Suppressor macrophage treated with lipopolysaccharide for 4 hours (primary cell): Measurements from ENCODE around the gene POLD2.

Source experiments
- DNase-seq: peaks from one replicate; pipeline ENCODE4 v3.0.0-alpha.2; 2020

POLD2 gene

DNA sequence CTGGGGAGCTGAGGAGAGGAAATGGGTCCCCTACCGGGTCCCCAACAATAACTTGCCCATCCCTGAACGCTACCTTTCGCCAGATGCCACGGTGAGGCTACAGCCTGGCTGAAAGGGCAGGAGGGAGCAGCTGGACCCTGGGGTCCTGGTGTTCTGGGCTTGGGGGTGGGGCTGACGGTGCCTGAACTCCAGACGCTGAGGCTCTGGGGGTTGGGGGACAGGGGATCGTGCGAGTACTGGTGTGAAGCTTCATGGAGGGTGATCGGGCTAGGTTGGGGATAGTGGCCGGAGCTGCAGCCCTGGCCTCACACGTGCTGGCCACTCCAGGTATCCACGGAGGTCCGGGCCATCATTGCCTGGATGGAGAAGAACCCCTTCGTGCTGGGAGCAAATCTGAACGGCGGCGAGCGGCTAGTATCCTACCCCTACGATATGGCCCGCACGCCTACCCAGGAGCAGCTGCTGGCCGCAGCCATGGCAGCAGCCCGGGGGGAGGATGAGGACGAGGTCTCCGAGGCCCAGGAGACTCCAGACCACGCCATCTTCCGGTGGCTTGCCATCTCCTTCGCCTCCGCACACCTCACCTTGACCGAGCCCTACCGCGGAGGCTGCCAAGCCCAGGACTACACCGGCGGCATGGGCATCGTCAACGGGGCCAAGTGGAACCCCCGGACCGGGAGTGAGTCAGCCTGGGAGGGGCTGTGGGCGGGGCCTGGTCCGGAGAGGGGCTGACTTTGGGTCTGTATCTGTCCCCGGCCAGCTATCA lies 10.9 kb downstream of the POLD2 start:
- DNase-seq, result no peak

DNA sequence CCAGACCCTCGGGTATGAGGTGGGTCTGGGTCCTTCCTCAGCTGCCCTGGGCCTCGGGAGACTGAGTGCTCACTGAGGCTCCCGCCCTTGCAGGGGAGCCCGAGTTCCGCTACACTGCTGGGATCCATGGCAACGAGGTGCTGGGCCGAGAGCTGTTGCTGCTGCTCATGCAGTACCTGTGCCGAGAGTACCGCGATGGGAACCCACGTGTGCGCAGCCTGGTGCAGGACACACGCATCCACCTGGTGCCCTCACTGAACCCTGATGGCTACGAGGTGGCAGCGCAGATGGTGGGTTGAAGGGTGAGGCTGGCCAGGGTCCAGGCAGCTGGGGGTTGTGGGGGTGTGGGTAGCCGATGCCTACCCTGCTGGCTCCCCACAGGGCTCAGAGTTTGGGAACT lies 11.6 kb downstream of the POLD2 start:
- DNase-seq, result no peak

DNA sequence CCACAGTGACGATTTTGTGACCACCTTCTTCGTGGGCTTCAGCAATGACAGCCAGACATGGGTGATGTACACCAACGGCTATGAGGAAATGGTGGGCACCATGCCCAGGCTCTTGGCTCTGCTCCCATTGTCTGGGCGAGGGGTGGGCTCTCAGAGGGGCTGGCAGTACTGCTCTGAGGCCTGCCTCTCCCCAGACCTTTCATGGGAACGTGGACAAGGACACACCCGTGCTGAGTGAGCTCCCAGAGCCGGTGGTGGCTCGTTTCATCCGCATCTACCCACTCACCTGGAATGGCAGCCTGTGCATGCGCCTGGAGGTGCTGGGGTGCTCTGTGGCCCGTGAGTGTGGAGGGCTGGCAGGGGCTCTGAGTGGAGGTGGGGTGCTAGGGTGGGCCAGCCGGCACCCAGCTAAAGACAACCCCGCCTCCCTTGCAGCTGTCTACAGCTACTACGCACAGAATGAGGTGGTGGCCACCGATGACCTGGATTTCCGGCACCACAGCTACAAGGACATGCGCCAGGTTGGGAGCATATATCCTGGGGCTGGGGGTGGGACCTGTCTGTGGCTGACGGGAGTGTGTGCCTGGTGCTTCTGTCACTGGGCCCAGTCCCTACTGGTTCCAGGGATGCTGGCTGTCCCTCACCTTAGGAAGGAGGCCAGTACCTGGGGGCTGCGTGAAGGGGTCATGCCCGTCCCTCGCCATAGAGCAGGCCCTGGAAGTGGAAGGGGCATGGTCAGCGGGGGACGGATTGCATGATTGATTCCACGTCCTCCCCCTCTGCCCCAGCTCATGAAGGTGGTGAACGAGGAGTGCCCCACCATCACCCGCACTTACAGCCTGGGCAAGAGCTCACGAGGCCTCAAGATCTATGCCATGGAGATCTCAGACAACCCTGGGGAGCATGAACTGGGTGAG lies 12.4 kb downstream of the POLD2 start:
- DNase-seq, result no peak

DNA sequence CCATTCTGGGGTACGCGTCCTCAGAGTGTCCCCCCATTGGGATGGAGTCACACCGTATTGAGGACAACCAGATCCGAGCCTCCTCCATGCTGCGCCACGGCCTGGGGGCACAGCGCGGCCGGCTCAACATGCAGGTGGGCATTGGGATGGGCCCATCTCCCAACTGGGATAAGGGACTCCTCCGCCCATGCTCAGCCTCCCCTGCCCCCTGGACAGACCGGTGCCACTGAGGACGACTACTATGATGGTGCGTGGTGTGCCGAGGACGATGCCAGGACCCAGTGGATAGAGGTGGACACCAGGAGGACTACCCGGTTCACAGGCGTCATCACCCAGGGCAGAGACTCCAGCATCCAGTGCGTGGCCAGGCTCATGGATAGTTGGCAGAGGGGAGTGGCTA lies 13.4 kb downstream of the POLD2 start:
- DNase-seq, result no peak

DNA sequence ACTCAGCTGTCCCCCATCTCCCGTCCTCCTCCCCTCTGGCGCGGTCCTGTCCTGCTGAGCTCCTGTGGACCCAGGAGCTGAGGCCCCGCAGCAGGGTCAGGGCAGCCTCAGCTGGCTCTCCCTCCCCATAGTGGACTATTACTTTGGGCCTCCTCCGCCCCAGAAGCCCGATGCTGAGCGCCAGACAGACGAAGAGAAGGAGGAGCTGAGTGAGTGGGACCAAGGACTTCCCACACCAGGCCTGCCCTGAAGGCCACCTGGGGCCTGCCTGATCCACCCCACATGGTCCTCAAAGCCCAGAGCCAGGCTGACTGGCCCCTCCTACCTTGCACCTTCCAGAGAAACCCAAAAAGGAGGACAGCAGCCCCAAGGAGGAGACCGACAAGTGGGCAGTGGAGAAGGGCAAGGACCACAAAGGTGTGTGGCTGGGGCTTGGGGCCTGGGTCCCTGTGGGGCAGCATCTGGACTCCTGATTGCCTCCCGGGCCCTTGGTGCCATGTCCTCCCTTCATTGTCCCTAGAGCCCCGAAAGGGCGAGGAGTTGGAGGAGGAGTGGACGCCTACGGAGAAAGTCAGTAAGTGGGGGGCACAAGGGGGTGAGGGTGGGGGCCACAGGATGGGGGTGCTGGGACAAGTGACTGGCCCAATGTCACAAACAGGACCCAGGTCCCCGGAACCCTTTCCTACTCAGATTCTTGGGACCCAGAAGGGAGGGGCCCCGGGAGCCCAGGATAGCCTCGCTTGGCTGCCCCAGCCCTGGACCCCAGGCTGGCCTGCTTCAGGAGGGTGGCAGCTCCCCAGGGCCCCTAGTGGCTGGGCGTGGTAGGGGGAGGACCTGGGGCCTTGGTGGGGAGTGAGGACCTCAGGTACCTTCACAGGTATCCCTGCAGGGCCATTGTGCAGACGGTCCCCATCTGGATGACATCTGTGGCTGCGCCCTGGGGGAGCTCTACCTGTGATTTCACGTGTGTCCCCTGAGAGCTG lies 14.3 kb downstream of the POLD2 start:
- DNase-seq, result no peak

DNA sequence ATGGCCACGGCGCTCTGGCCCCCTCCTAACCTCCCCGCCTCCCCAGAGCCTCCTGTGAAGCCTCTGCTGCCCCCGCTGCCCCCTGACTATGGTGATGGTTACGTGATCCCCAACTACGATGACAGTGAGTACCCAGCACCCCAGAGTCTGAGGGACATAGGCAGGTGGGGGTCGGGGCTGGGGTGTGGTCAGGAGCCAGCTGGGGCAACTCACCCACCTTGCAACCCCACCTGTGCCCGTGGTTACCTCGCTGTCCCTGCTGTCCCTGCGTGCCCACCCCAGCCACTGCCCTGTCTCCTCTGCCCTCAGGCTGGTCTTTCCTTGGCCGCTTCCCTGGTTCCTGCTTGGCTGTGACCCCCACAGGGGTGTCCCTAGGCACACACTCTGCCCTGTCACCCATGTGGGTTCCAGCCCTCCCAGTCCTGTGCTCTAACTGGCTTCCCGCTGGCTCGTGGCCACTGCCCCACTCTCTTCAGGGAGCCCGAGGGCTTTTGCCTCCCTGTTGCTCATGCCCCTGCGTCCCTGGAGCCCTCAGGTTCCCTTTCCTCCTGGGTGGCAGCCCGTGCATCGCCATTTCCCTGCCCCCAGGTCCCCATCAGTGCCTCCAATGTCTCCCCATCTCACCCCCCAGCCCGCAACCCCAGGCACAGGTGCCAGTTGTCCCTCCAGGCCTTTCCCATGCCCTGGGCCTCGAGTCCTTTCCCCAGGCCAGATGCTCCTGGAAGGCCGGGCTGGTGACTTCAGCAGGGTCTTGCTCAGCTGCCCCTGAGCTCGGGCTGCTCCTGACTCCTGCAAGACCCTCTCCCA lies 15.2 kb downstream of the POLD2 start:
- DNase-seq, result no peak

DNA sequence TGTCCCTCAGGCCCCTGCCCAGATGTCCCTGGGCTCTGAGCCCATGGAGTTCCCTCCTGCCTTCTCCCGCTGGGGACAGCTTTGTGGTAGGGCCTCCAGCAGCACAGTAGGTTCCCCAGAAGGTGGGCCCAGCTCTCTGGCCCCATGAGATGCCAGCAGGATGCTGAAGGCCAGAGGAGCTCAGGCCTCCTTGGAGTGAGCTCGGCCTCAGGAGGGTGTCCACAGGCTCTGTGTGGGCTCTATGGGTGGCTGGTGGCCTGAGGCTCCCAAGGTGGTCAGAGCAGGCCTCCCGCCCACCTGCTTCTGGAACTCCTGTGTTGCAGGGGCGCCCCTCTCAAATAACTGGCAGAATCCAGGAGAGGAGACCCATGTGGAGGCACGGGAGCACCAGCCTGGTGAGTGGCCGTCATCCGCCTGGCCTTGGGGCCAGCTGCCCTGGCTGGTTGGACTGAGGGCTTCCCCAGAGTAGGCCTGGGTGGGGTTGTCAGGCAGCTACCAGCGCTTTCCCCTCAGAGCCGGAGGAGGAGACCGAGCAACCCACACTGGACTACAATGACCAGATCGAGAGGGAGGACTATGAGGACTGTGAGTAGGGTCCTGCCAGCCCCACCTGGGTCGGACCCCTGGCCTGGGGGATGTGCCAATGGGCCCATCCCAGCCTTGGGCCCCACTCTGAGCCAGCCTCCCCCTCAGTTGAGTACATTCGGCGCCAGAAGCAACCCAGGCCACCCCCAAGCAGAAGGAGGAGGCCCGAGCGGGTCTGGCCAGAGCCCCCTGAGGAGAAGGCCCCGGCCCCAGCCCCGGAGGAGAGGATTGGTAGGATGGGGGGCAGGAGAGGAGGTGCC lies 16.0 kb downstream of the POLD2 start:
- DNase-seq, result no peak

DNA sequence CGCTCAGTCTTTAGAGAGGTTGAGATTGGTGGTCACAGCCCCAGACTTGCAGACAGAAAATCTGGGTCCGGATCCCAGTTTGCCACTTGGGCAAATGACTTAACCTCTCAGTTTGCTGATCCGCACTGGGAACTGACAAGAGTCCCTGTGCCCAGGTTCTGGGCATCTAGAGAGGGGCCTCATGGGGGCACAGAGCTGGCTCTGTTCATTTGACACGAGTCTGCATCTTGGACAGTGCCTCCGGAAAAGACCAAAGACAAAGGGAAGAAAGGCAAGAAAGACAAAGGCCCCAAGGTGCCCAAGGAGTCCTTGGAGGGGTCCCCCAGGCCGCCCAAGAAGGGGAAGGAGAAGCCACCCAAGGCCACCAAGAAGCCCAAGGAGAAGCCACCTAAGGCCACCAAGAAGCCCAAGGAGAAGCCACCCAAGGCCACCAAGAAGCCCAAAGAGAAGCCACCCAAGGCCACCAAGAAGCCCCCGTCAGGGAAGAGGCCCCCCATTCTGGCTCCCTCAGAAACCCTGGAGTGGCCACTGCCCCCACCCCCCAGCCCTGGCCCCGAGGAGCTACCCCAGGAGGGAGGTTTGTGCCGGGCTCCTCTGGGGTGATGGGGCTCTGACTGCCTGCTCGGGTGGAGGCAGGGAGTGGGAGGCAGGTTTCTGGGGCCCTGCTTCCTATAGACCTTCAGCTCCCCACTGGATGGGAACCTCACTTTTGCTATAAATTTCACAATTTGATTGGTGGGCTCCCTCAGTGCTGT lies 16.9 kb downstream of the POLD2 start:
- no peak for DNase-seq

DNA sequence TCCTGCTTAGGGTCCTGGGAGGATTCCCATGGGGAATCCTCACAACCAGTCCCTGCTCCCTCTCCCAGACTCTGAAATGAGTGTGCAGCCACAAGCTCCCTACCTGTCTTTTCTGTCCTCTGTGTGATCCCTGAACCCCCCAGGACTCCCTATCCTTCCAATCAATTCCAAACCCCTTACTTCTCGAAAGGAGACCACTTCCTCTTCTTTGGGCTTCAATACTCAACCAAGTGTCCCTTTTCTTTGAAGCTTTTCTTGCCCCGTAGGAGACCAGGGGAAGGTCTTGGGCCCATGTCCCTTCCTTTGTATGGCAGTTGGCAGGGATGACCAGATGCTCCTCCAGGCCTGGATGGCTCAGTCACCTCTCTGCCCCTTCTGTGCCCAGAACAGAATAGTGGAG lies 17.5 kb downstream of the POLD2 start:
- no peak for DNase-seq

DNA sequence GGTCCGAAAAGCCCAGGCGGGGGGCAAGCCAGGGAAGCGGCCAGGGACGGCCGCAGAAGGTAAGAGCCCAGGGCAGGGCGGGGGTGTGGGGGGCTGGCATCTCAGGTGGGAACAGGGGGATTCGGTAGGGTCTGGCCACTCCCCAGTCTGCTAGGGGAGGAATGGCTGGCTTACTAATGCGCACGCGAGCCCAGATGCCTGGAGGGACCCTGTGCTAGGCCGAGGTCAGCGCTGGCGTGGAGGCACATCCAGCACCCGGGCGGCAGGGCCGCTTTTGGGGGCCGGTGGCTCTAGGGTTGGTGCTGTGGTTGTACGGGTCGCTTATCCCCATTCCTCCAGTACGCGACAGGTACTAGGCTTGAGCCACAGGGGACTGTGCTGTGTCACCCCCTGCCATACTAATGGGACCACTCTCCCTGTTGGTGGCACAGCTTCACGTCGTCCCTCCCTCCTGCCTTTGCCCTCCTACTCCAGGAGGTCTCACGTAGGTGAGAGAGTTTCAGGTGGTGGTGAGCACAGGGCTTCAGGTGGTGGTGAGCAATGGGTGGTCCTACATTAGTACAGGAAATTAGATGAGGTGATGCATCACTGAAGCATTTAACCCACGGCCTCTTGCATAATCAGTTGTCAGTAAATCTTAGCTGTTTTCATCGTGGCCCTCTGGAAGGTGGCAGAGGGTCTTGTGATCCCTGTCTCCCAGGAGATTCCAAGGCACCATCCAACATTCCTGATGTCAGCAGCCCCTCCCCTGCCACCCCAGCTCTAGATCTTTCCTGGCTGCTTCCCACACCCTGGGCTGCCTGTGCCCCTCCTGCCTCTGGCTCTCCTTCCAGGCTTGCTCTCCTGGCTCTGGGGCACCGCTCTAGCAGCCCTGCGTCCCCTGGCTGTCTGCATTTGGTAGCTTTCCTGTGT lies 18.2 kb downstream of the POLD2 start:
- no peak for DNase-seq

DNA sequence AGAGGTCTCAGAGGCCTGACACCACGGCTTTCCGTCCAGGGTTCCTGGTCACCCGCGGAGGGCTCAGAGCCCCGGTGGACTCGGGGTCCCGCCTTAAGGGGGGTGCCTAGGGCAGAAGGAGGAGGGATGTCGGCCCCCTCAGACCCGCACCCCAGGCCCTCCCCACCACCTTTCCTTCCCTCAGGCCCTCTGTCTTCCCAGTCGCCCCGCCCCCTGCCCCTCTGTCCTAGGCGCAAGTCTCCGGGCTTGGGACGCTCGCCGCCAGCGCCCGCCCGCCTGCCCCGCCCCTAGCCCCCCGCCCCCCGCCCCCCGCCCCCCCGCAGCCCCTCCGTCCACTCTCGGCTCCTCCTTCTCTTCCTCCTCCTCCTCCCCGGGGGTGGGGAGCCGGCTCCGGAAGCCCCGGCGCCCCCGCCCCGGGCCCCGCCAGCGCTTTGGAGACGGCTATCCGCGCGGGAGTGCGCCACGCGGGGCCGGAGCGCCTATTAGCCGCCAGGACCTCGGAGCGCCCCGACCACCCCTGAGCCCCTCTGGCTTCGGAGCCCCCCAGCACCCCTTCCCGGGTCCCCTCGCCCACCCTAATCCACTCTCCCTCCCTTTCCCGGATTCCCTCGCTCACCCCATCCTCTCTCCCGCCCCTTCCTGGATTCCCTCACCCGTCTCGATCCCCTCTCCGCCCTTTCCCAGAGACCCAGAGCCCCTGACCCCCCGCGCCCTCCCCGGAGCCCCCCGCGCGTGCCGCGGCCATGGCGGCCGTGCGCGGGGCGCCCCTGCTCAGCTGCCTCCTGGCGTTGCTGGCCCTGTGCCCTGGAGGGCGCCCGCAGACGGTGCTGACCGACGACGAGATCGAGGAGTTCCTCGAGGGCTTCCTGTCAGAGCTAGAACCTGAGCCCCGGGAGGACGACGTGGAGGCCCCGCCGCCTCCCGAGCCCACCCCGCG lies 19.2 kb downstream of the POLD2 start, which contains the start of gene AEBP1:
Gene AEBP1, plus strand, starts transcription at position 423 of the 937 bp plus-strand sequence. Its CDS starts 321 bp downstream, at position 744.
- DNase-seq, result no peak

DNA sequence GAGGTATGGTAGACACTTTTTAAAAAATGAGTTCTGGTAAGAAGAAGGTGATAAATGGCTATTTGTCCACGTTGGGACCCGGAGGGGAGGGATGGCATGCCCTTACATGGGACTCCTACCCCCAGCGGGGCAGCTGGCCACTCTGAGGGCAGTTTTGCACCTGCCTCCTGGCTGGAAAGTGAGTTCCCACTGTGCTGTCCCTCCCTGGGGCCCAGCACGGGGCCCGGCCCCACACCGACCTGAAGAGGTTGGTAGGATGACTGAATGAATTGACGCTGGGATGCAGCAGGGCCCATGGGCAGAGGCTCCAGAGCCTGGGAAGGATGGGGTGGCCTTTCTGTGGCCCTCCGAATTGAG lies 19.8 kb downstream of the POLD2 start:
- DNase-seq, result no peak

DNA sequence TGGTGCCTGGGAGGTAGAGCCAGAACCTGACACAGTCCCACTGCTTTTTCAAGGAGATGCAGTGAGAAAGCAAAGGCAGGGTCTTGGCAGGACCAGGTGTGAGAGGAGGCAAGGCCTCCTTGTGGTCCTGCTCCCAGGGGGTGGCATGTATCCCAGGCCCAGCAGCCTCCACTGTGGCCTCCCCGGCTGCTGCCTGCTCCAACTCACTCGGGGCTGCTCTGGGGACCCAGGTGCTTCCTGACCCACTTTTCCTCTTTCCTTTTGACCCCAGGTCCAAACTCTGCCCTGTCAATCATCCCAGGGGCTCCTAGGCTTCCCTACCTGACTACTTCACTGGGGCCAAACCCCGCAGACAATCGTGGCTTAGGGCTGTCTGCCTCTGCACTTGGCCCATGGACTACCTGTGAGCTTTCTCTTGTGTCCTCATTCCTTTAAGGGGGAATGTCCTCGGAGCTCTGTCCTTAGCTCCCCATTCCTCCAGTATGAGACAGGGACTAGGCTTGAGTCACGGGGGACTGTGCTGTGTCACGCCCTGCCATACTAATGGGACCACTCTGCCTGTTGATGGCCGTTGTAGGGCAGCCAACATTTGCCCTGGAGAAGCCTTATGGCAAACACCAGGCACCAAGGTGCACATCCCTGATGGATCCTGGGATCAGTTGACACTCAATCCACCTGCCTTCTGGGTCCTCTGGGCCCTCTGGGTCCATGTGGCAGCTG lies 20.3 kb downstream of the POLD2 start:
- DNase-seq, result no peak

DNA sequence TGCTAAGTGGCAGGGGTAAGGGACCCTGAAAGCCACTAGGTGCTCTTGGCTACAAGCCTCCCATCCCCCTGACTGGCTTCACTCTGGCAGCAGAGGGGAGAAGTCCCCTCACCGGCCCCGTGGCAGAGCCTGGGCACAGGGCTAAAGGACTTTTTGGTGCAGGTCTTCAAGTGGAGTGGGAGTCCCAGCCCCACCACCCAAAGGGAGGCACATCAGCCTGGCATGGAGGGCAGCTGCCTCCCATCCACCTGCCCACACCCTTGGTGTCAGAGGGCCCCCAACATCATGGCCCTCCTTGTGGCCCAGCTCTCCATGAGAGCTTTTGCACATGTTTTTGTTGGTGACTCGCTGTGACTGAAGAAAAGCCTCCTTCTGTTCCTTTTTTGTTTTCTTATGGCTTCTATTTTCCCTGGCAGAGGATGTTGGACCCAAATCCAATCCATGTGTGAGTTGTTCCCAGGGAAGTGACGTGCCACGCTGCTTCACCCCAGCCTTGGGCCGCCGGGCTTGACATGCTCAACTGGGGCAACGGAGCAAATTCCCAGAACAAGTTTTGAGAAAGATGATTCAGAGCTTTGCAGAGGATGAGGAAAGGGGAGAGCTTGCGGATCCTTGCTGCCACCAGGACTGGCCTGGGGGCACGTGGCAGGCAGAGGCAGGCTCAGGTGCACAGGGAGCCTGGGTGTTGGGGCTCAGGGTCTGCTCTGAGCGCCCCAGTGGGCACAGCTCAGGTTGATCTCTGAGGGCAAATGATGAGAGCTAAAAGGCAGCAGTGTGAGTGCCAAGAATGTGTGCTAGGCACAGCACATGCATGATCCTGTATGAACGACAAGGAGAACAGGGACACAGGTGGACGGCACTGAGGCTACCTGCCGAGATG lies 21.1 kb downstream of the POLD2 start:
- DNase-seq, result no peak

DNA sequence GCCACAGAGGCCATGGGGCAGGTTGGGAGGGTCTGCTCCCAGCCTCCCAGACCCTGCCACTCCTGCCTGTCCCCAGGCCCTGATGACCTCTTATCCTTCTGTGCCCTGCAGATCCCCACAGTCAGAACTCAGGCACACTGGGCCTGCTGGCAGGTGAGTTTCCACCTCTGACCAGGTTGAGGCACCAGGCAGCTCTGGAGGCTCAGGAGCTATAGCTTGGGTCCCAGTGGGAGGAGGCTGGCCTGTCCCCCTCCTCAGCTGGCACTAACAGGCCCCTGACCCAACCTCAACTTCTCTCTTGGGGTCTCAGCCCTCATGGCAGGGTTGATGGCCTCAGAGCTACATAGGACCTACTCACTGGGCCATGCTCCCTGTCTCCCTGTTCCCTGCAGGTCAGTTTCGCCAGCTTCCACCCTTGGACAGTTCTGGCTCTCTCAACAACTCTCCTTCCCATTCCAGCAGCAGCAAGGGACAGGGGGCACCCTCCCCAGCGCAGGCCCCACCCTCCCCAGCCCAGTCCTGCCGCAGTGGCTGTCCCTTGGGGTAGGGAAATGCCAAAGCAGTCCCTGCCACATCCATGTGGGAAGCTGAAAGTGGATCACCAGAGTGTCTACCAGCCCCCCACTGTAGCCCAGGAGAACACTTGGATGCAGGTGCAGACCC lies 21.9 kb downstream of the POLD2 start:
- DNase-seq, result no peak
